GM23248 (cell line): ENCODE results near the gene SCN8A.

Experiments
- EZH2 ChIP-seq: fragments of 200-600 bp; sonication (generic); IDR thresholded peaks from 2 replicates; pipeline ENCODE4 v1.6.1; 2018; ENCODE audit warnings: antibody characterized with exemption, mild to moderate bottlenecking; ENCODE audit not compliant: insufficient read depth, poor library complexity, severe bottlenecking
- EZH2phosphoT487 ChIP-seq: fragments of 200-600 bp; sonication (generic); IDR thresholded peaks from 2 replicates; pipeline ENCODE4 v1.6.1; 2018; ENCODE audit warnings: antibody characterized with exemption, moderate library complexity, mild to moderate bottlenecking, low read depth; ENCODE audit not compliant: insufficient read depth

GRCh38 chr12:51840966-51841365 is 249.9 kb downstream of the SCN8A start:
- no peak for TF ChIP-seq EZH2
- TF ChIP-seq EZH2phosphoT487: no peak
